Adrenal gland (tissue), 5 donors: ENCODE data around the gene CDHR5.

Source experiments
- CTCF ChIP-seq, 6 experiments: fragments of 450-650 bp in 4 of 6; fragments of 200-600 bp in 2 of 6; sonication (generic) in 1 of 6; IDR thresholded peaks; 1 replicate in 5 of 6; 2 replicates in 1 of 6; pipeline versions ENCODE4 v1.5.1 to v1.8.0; 2016 to 2021; ENCODE audit warnings: antibody characterized with exemption in 6 of 6, mild to moderate bottlenecking in 2 of 6, moderate library complexity in 1 of 6
- POLR2A ChIP-seq, 2 donors: fragments of 450-650 bp; IDR thresholded peaks; one replicate each; pipeline ENCODE4 v1.6.1; 2017; ENCODE audit warnings: antibody characterized with exemption in 2 of 2, mild to moderate bottlenecking in 2 of 2, moderate library complexity in 1 of 2
- donor health status: DM: no; HTN: no; CAD: no.

GRCh38 chr11:607020-607780, 17.6 kb downstream of the CDHR5 start:
- no peak for TF ChIP-seq CTCF (IDR thresholded peaks at IDR 0.05)
- TF ChIP-seq POLR2A (IDR thresholded peaks at IDR 0.05) = no peak
